PC-3 (cell line): ENCODE measurements around the gene UGCG. TPM values are rescaled to one million over a fixed set of nuclear protein-coding genes. Genes with fewer than 3 reads are reported as not detected.

Experiments
- ATAC-seq: fragments of 200-7000 bp; cut with Tn5 transposase; 2 replicates; pipeline ENCODE4 v1.9.1; 2020; ENCODE audit warnings: mild to moderate bottlenecking, moderate library complexity
- BruUV-seq: library from RNA; stranded (reverse); fragments of 400-500 nt; replicated peaks from 2 replicates; lab custom pipeline; 2021; lab: Mats Ljungman, UMichigan
- CTCF ChIA-PET: fragments of 300-600 bp; sonication (Branson Sonifier 250); formaldehyde crosslinking; loops from one replicate; lab custom pipeline; 2022; ENCODE audit warnings: antibody characterized with exemption; lab: Charles Lee
- POLR2A ChIA-PET: fragments of 300-600 bp; sonication (Branson Sonifier 250); formaldehyde crosslinking; loops from one replicate; lab custom pipeline; 2022; ENCODE audit warnings: antibody characterized with exemption; ENCODE audit not compliant: unreplicated experiment; lab: Charles Lee
- DNase-seq: peaks from one replicate; pipeline ENCODE4 v3.0.0-alpha.2; 2015
- H2AFZ ChIP-seq: fragments of 300-600 bp; sonication (generic); 2 replicates; pipeline ENCODE4 v1.6.0; 2016; ENCODE audit warnings: antibody characterized with exemption, low read length
- H3F3A ChIP-seq: fragments of 300-600 bp; sonication (generic); one replicate; pipeline ENCODE4 v1.6.0; 2017; ENCODE audit warnings: antibody characterized with exemption, low read length, control low read depth, mild to moderate bottlenecking; ENCODE audit not compliant: unreplicated experiment
- H3K27ac ChIP-seq: fragments of 300-600 bp; sonication (generic); 2 replicates; pipeline ENCODE4 v1.5.1; 2016; ENCODE audit warnings: mild to moderate bottlenecking, low read length
- H3K27me3 ChIP-seq: fragments of 300-600 bp; sonication (generic); 2 replicates; pipeline ENCODE4 v1.6.1; 2016; ENCODE audit warnings: low read length, mixed read lengths
- H3K36me3 ChIP-seq: fragments of 300-600 bp; sonication (generic); 2 replicates; pipeline ENCODE4 v1.6.1; 2016; ENCODE audit warnings: low read depth, mixed run types, low read length, mixed read lengths
- H3K4me1 ChIP-seq: fragments of 300-600 bp; sonication (generic); 2 replicates; pipeline ENCODE4 v1.5.1; 2016; ENCODE audit warnings: low read length; ENCODE audit not compliant: insufficient read depth
- H3K4me2 ChIP-seq: fragments of 300-600 bp; sonication (generic); 2 replicates; pipeline ENCODE4 v1.6.0; 2016; ENCODE audit warnings: low read length
- H3K4me3 ChIP-seq: fragments of 300-600 bp; sonication (generic); 2 replicates; pipeline ENCODE4 v1.5.1; 2016; ENCODE audit warnings: mild to moderate bottlenecking, low read length, mixed read lengths
- H3K79me2 ChIP-seq: fragments of 300-600 bp; sonication (generic); 2 replicates; pipeline ENCODE4 v1.6.1; 2017; ENCODE audit warnings: low read length, mixed read lengths
- H3K9ac ChIP-seq: fragments of 300-600 bp; sonication (generic); 2 replicates; pipeline ENCODE4 v1.6.0; 2016; ENCODE audit warnings: mild to moderate bottlenecking, low read length
- H3K9me2 ChIP-seq: fragments of 300-600 bp; sonication (generic); replicated peaks from 2 replicates; pipeline ENCODE4 v1.6.1; 2016; ENCODE audit warnings: mixed run types, low read length, mixed read lengths
- H3K9me3 ChIP-seq: fragments of 300-600 bp; sonication (generic); 2 replicates; pipeline ENCODE4 v1.6.1; 2016; ENCODE audit warnings: low read length, mixed read lengths
- H4K20me1 ChIP-seq: fragments of 300-600 bp; sonication (generic); 2 replicates; pipeline ENCODE4 v1.6.1; 2016; ENCODE audit warnings: low read length, mixed read lengths
- EZH2 ChIP-seq: fragments of 300-600 bp; sonication (generic); IDR thresholded peaks from one replicate; pipeline ENCODE4 v1.6.1; 2017; ENCODE audit warnings: antibody characterized with exemption, mild to moderate bottlenecking, low read length; ENCODE audit not compliant: unreplicated experiment
- EZH2phosphoT487 ChIP-seq: fragments of 300-600 bp; sonication (generic); IDR thresholded peaks from 2 replicates; pipeline ENCODE4 v1.6.1; 2018; ENCODE audit warnings: mild to moderate bottlenecking, antibody characterized with exemption, low read length, borderline replicate concordance
- intact Hi-C: fragments of 100-400 bp; cut with micrococcal nuclease; formaldehyde crosslinking; loops from 2 replicates; pipeline ENCODE4 v1.9.0; 2023
- total RNA-seq: library from RNA; depleted of rRNA; stranded (reverse); fragments of >200 nt; gene quantifications from 2 replicates; pipeline ENCODE4 v1.2.3, GENCODE V29; 2014
- TF ChIP-seq, protein P1 (sequence below): fragments of 300-600 bp; sonication (generic); conservative IDR thresholded peaks from 2 replicates; pipeline ENCODE4 v1.5.1; 2017; ENCODE audit warnings: antibody characterized with exemption, low read depth, mild to moderate bottlenecking, low read length

The UGCG gene
- total RNA-seq, 1 experiment from 2014 or later: 29.4 TPM

DNA sequence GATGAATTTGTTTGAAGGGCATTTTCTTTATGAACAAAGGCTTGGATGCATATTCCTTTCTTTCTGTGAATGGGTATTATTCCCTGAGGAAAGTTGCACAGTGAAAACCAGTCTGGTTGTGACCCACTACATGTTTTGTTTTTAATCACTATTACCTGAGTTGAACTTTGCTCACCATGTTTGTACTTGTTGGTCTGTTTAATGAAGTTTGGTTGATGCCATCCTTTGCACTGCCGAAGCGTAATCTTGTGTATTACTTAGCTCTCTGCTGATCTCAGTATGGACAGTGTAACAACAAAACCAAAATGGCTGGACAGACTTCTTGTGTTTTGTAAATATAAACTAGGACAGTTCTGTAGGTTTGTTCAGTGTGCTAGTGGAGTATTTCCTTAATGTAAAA lies 38.1 kb downstream of the UGCG start:
- H3K4me1 ChIP-seq: peaks cover 4% of the 10 kb centered on the region; the same call in 1 of the 2 replicates
- H3K4me2 ChIP-seq: no peak overlapping the region
- no peaks in the 10 kb centered on the region for H3K9me2 ChIP-seq
- no peak overlapping the region for H3K27ac ChIP-seq
- CTCF ChIA-PET: no interaction called here
- POLR2A ChIA-PET: no interaction called here
- no peaks in the 10 kb centered on the region for H4K20me1 ChIP-seq
- BruUV-seq: no TSS peak
- DNase-seq: no peak
- H3K27me3 ChIP-seq: no peaks in the 10 kb centered on the region
- H2AFZ ChIP-seq: no peak overlapping the region
- no peaks in the 10 kb centered on the region for H3F3A ChIP-seq
- H3K9me3 ChIP-seq: no peaks in the 10 kb centered on the region
- H3K4me3 ChIP-seq: no peak overlapping the region
- intact Hi-C loops: no loop called here
- peaks cover 41% of the 10 kb centered on the region for H3K36me3 ChIP-seq
- TF ChIP-seq EZH2phosphoT487 (no peak), EZH2 (no peak)
- TF ChIP-seq, protein P1, sequence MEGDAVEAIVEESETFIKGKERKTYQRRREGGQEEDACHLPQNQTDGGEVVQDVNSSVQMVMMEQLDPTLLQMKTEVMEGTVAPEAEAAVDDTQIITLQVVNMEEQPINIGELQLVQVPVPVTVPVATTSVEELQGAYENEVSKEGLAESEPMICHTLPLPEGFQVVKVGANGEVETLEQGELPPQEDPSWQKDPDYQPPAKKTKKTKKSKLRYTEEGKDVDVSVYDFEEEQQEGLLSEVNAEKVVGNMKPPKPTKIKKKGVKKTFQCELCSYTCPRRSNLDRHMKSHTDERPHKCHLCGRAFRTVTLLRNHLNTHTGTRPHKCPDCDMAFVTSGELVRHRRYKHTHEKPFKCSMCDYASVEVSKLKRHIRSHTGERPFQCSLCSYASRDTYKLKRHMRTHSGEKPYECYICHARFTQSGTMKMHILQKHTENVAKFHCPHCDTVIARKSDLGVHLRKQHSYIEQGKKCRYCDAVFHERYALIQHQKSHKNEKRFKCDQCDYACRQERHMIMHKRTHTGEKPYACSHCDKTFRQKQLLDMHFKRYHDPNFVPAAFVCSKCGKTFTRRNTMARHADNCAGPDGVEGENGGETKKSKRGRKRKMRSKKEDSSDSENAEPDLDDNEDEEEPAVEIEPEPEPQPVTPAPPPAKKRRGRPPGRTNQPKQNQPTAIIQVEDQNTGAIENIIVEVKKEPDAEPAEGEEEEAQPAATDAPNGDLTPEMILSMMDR: no peak
- no peak overlapping the region for H3K9ac ChIP-seq
- H3K79me2 ChIP-seq: no peaks in the 10 kb centered on the region
- ATAC-seq: no peak

DNA sequence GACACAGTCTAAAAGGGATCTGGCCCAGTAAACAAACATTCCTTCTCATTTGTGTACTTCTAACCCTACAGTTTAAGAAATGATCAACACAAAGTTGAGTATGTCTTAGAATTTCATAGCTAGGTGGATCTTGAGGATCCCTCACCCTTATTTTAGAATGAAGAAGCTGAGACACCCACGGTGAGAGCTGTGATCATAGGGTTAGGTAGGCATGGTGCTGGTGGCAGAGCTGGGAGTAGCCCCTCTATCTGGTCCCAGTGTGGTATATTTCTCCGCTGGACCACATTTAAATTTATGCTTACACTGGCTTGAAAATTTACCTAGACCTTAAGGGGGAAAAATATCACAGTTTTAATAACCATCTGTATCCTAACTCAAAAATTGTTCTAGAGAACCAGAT lies 39.8 kb downstream of the UGCG start:
- no peak for ATAC-seq
- BruUV-seq: TSS peak; percentile 7
- Histone ChIP-seq H3K27ac (no peak overlapping the region), H3K9ac (no peak overlapping the region), H3K9me2 (no peaks in the 10 kb centered on the region), H3K4me1 (peaks cover 4% of the 10 kb centered on the region; the same call in 1 of the 2 replicates), H3K36me3 (peaks cover 31% of the 10 kb centered on the region), H3K27me3 (no peaks in the 10 kb centered on the region), H3K4me2 (no peak overlapping the region), H3K9me3 (no peaks in the 10 kb centered on the region), H2AFZ (no peak overlapping the region), H3F3A (no peaks in the 10 kb centered on the region), H4K20me1 (no peaks in the 10 kb centered on the region), H3K79me2 (no peaks in the 10 kb centered on the region), H3K4me3 (no peak overlapping the region)
- intact Hi-C loops: no loop called here
- DNase-seq: no peak
- POLR2A ChIA-PET: interaction anchor here (0.6 kb wide), 1 partner anchor 76 kb away, joined by 6 read pairs; no protein-coding TSS in a partner anchor
- TF ChIP-seq EZH2phosphoT487: no peak
- TF ChIP-seq EZH2: no peak
- TF ChIP-seq, protein P1: no peak
- CTCF ChIA-PET: interaction anchor here (0.9 kb wide), 1 partner anchor 138 kb away, joined by 3 read pairs; no protein-coding TSS in a partner anchor

DNA sequence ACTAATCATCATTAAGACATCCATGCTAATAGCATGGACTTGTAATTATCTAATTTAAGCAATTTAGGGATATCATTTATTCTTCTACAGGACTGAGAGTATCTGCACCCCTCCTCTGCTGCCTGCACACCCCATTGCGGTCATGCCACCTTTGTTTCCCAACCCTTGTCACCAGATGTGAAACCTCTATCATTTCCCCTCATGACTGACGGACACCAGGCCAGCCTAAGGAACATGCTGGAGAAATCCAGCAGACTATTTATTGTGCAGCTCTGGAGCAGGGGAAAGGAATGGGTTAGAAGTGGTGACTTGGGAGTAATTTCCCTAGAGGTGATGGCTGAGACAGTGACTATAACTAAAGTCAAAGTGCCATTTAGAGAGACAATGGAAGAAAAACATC lies 40.7 kb downstream of the UGCG start:
- Histone ChIP-seq H3K79me2 (no peaks in the 10 kb centered on the region), H3K9ac (no peak overlapping the region), H3K27me3 (no peaks in the 10 kb centered on the region), H3K9me3 (no peaks in the 10 kb centered on the region), H3K27ac (no peak overlapping the region), H3K36me3 (peaks cover 27% of the 10 kb centered on the region), H3K4me2 (no peak overlapping the region), H3K4me3 (no peak overlapping the region), H3F3A (no peaks in the 10 kb centered on the region), H4K20me1 (no peaks in the 10 kb centered on the region), H3K9me2 (no peaks in the 10 kb centered on the region), H3K4me1 (peaks cover 4% of the 10 kb centered on the region; the same call in 1 of the 2 replicates), H2AFZ (no peak overlapping the region)
- ChIA-PET CTCF (interaction anchor here (0.9 kb wide), 1 partner anchor 138 kb away, joined by 3 read pairs; no protein-coding TSS in a partner anchor), POLR2A (no interaction called here)
- intact Hi-C loops: no loop called here
- DNase-seq (no peak), ATAC-seq (no peak; the same call in 1 of the 2 replicates)
- no TSS peak for BruUV-seq
- TF ChIP-seq EZH2phosphoT487: no peak
- no peak for TF ChIP-seq EZH2
- TF ChIP-seq, protein P1: no peak
